ENCODE results near the gene AFF3. TPM values are rescaled to one million over a fixed set of nuclear protein-coding genes. Genes with fewer than 3 reads are reported as not detected.

Gene AFF3
- total and polyA plus RNA-seq, 8 donors, result 1.4 to 78.8 (median 14.7) TPM

- intact Hi-C loops (cut with DNase I; ENCODE audit: low total_unique reads), result no loop called here
Observed at GRCh38 chr2:99660616-99661406, 481.6 kb downstream of the AFF3 start.

GRCh38 chr2:99659874-99660273, 482.5 kb downstream of the AFF3 start:
- H3K27me3 ChIP-seq, result no peaks in the 10 kb centered on the region
- intact Hi-C loops (cut with DNase I; ENCODE audit: low total_unique reads), result no loop called here
- H3K27ac ChIP-seq, result no peak overlapping the region
- 85 to 91% (median 88%) methylated on average over 3 of the region's 3 CpGs for WGBS, 5 donors
- no peak for DNase-seq
- no peak overlapping the region for H3K4me3 ChIP-seq
- H3K9me3 ChIP-seq, result no peaks in the 10 kb centered on the region
- peaks cover 0 to 12% (median 8%) of the 10 kb centered on the region in 4 donors for H3K4me1 ChIP-seq
- no peaks in the 10 kb centered on the region for H3K36me3 ChIP-seq
- peak in 1 of 3 donors; percentile 25 for TF ChIP-seq POLR2AphosphoS5 (IDR thresholded peaks at IDR 0.05)
- TF ChIP-seq CTCF (IDR thresholded peaks at IDR 0.05), result no peak

More at GRCh38 chr2:99660616-99661406, 481.6 kb downstream of the AFF3 start:
- peaks cover 0 to 12% (median 8%) of the 10 kb centered on the region in 4 donors for H3K4me1 ChIP-seq
- TF ChIP-seq POLR2A (IDR thresholded peaks at IDR 0.05), result no peak
- no peak for TF ChIP-seq POLR2AphosphoS5 (IDR thresholded peaks at IDR 0.05)
- no peak for TF ChIP-seq CTCF (IDR thresholded peaks at IDR 0.05)
- TF ChIP-seq EP300 (IDR thresholded peaks at IDR 0.05), result no peak
- H3K4me3 ChIP-seq, result no peak overlapping the region
- no peak overlapping the region for H3K27ac ChIP-seq
- H3K9me3 ChIP-seq, result no peaks in the 10 kb centered on the region
- H3K36me3 ChIP-seq, result no peaks in the 10 kb centered on the region
- 75 to 95% (median 90%) methylated on average over 8 of the region's 8 CpGs for whole genome bisulfite sequencing, 5 donors
- no peaks in the 10 kb centered on the region for H3K27me3 ChIP-seq
- DNase-seq, result no peak

- Histone ChIP-seq H3K4me1 (peaks cover 0 to 4% (median 2%) of the 10 kb centered on the region in 4 donors), H3K27me3 (no peaks in the 10 kb centered on the region), H3K36me3 (no peaks in the 10 kb centered on the region), H3K27ac (no peak overlapping the region), H3K4me3 (no peak overlapping the region), H3K9me3 (no peaks in the 10 kb centered on the region)
- DNase-seq, result no peak
- TF ChIP-seq POLR2A (IDR thresholded peaks at IDR 0.05) (no peak), EP300 (IDR thresholded peaks at IDR 0.05) (no peak), POLR2AphosphoS5 (IDR thresholded peaks at IDR 0.05) (no peak), CTCF (IDR thresholded peaks at IDR 0.05) (no peak)
- 66 to 80% (median 79%) methylated on average over 7 of the region's 7 CpGs for WGBS, 5 donors
- intact Hi-C loops (cut with DNase I; ENCODE audit: low total_unique reads), result no loop called here
Observed at GRCh38 chr2:99657691-99658258, 484.6 kb downstream of the AFF3 start.

- DNase-seq, result peak in 1 of 2 donors; percentile 27
- H3K27ac ChIP-seq, result no peak overlapping the region
Observed at GRCh38 chr2:99656994-99657393, 485.4 kb downstream of the AFF3 start.

More at GRCh38 chr2:99656994-99657393, 485.4 kb downstream of the AFF3 start:
- H3K27me3 ChIP-seq, result no peaks in the 10 kb centered on the region
- TF ChIP-seq EP300 (IDR thresholded peaks at IDR 0.05) (no peak), POLR2A (IDR thresholded peaks at IDR 0.05) (no peak), POLR2AphosphoS5 (IDR thresholded peaks at IDR 0.05) (no peak), CTCF (IDR thresholded peaks at IDR 0.05) (no peak)
- no peaks in the 10 kb centered on the region for H3K4me1 ChIP-seq
- H3K4me3 ChIP-seq, result no peak overlapping the region
- intact Hi-C loops (cut with DNase I; ENCODE audit: low total_unique reads), result no loop called here
- no peaks in the 10 kb centered on the region for H3K9me3 ChIP-seq
- WGBS, 5 donors, result 47 to 63% (median 56%) methylated on average over 5 of the region's 5 CpGs
- no peaks in the 10 kb centered on the region for H3K36me3 ChIP-seq

Data from stomach (tissue), 9 donors.